ENCODE results near the gene CDH3. TPM values are rescaled to one million over a fixed set of nuclear protein-coding genes. Genes with fewer than 3 reads are reported as not detected.

The CDH3 gene
- total and polyA plus RNA-seq, 2 donors (not counting 1 experiment from before 2014, with no cell fraction given), result 0.17 to 0.24 TPM

DNA sequence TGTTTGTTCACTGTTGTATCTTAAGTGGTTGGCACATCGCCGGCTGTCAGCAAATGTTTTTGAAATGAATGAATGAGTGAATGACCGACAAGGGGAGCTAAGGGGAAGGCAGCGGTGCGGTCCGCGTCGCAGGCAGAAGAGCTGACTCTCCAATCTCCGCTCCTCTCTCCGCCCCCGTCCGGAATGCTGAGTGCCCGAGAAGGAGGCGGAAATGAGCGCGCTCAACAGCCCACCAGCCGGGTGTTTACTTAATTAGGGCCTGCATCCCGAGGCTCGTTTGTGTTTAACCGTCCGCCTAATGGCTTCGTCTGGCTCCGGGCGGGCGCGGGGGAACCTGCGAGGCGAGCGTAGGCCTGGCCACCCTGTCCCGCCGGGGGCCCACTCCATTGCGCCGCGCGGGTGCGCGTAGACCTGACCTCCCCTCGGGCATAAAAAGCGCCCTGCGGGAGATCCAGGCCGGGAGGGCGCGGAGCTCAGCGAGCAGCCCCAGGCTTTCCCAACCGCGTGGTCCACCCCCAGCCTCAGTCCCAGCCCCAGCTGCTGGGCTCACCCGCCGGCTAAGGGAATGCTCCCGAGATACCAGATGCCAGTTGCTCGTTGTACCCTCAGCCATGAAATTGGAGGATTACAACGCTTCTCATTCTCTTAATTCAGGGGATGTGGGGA is 2.5 kb upstream of the CDH3 start:
- no peak overlapping the region for H3K4me3 ChIP-seq (ENCODE audit: control extremely low read depth in 1 of 5, extremely low read depth in 1 of 5, insufficient read depth in 1 of 5, low read depth in 2 of 5, low read length in 4 of 5)
- Mint-ChIP-seq H3K9me3 (ENCODE audit: insufficient read depth) (no peaks in the 10 kb centered on the region), H3K27me3 (peaks cover 39% of the 10 kb centered on the region), H3K4me1 (peaks cover 14% of the 10 kb centered on the region), H3K4me3 (no peak overlapping the region), H3K27ac (no peak overlapping the region)
- no peak overlapping the region for H3K9ac ChIP-seq (ENCODE audit: low read length)
- DNase-seq (no peak), ATAC-seq (ENCODE audit: low read depth) (no peak)
- H2AFZ ChIP-seq (ENCODE audit: insufficient read depth, low read depth, low read length, poor library complexity, severe bottlenecking), result no peak overlapping the region
- H3K9me3 ChIP-seq (ENCODE audit: control extremely low read depth in 1 of 3, control insufficient read depth in 2 of 3, insufficient read depth in 1 of 3, low read length in 2 of 3), result peaks cover 0 to 14% (median 0%) of the 10 kb centered on the region in 3 donors
- POLR2A ChIA-PET, result no interaction called here
- intact Hi-C loops (cut with micrococcal nuclease), result no loop called here
- H4K20me1 ChIP-seq (ENCODE audit: control insufficient read depth, insufficient read depth, low read length, poor library complexity, severe bottlenecking), result no peaks in the 10 kb centered on the region
- 7% methylated on average over 51 of the region's 51 CpGs for WGBS (ENCODE audit: insufficient coverage)
- peaks cover 0 to 62% (median 26%) of the 10 kb centered on the region in 4 experiments for H3K27me3 ChIP-seq (replicated peaks in 1 of 4; ENCODE audit: control extremely low read depth in 1 of 4, control insufficient read depth in 3 of 4, insufficient read depth in 4 of 4, low read length in 3 of 4)
- CTCF ChIA-PET, result no interaction called here
- no peaks in the 10 kb centered on the region for H3K36me3 ChIP-seq (replicated peaks in 1 of 2; ENCODE audit: control extremely low read depth in 1 of 2, control insufficient read depth in 1 of 2, extremely low read depth in 1 of 2, insufficient read depth in 2 of 2, low read length in 1 of 2)
- H3K27ac ChIP-seq (ENCODE audit: low read length in 2 of 2), result no peak overlapping the region
- H3K79me2 ChIP-seq (ENCODE audit: control insufficient read depth, insufficient read depth, low read length), result no peaks in the 10 kb centered on the region
- TF ChIP-seq, protein P1, sequence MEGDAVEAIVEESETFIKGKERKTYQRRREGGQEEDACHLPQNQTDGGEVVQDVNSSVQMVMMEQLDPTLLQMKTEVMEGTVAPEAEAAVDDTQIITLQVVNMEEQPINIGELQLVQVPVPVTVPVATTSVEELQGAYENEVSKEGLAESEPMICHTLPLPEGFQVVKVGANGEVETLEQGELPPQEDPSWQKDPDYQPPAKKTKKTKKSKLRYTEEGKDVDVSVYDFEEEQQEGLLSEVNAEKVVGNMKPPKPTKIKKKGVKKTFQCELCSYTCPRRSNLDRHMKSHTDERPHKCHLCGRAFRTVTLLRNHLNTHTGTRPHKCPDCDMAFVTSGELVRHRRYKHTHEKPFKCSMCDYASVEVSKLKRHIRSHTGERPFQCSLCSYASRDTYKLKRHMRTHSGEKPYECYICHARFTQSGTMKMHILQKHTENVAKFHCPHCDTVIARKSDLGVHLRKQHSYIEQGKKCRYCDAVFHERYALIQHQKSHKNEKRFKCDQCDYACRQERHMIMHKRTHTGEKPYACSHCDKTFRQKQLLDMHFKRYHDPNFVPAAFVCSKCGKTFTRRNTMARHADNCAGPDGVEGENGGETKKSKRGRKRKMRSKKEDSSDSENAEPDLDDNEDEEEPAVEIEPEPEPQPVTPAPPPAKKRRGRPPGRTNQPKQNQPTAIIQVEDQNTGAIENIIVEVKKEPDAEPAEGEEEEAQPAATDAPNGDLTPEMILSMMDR (IDR thresholded peaks at IDR 0.05), result no peak
- TF ChIP-seq EZH2 (IDR thresholded peaks at IDR 0.05; ENCODE audit: borderline replicate concordance, insufficient read depth, low read depth, low read length, poor library complexity, severe bottlenecking), result no peak
- H3K4me1 ChIP-seq (ENCODE audit: control insufficient read depth in 2 of 2, insufficient read depth in 2 of 2, low read length in 2 of 2), result peaks cover 21 to 25% of the 10 kb centered on the region in 2 donors
- H3K4me2 ChIP-seq (replicated peaks; ENCODE audit: low read depth, low read length, poor library complexity, severe bottlenecking), result no peak overlapping the region

DNA sequence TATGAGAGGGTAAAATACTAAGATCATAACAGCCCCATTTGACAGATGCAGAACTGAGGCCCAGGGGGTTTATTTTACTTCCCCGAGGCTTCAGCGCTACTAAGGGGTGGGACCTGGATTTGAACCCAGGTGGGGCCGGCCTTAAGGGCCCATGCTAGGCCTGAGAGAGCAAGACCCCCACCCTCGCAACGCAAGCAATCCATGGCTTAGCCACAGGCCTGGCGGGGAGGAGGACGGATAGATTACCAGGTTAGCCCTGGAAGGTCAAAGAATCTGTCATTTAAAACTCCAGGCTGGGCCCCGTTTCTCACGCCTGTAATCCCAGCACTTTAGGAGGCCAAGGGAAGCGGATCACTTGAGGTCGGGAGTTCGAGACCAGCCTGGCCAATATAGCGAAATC is 1.9 kb upstream of the CDH3 start:
- H3K4me3 Mint-ChIP-seq, result no peak overlapping the region
- Histone ChIP-seq H3K4me2 (replicated peaks; ENCODE audit: low read depth, low read length, poor library complexity, severe bottlenecking) (no peak overlapping the region), H3K36me3 (replicated peaks in 1 of 2; ENCODE audit: control extremely low read depth in 1 of 2, control insufficient read depth in 1 of 2, extremely low read depth in 1 of 2, insufficient read depth in 2 of 2, low read length in 1 of 2) (no peaks in the 10 kb centered on the region), H3K9ac (ENCODE audit: low read length) (no peak overlapping the region), H3K4me1 (ENCODE audit: control insufficient read depth in 2 of 2, insufficient read depth in 2 of 2, low read length in 2 of 2) (peaks cover 21 to 25% of the 10 kb centered on the region in 2 donors), H2AFZ (ENCODE audit: insufficient read depth, low read depth, low read length, poor library complexity, severe bottlenecking) (no peak overlapping the region), H3K79me2 (ENCODE audit: control insufficient read depth, insufficient read depth, low read length) (no peaks in the 10 kb centered on the region), H3K27me3 (replicated peaks in 1 of 4; ENCODE audit: control extremely low read depth in 1 of 4, control insufficient read depth in 3 of 4, insufficient read depth in 4 of 4, low read length in 3 of 4) (peaks cover 0 to 68% (median 29%) of the 10 kb centered on the region in 4 experiments), H4K20me1 (ENCODE audit: control insufficient read depth, insufficient read depth, low read length, poor library complexity, severe bottlenecking) (no peaks in the 10 kb centered on the region), H3K9me3 (ENCODE audit: control extremely low read depth in 1 of 3, control insufficient read depth in 2 of 3, insufficient read depth in 1 of 3, low read length in 2 of 3) (peaks cover 0 to 14% (median 0%) of the 10 kb centered on the region in 3 donors), H3K4me3 (ENCODE audit: control extremely low read depth in 1 of 5, extremely low read depth in 1 of 5, insufficient read depth in 1 of 5, low read depth in 2 of 5, low read length in 4 of 5) (no peak overlapping the region), H3K27ac (ENCODE audit: low read length in 2 of 2) (no peak overlapping the region)
- no peak overlapping the region for H3K27ac Mint-ChIP-seq
- H3K9me3 Mint-ChIP-seq (ENCODE audit: insufficient read depth), result no peaks in the 10 kb centered on the region
- ATAC-seq (ENCODE audit: low read depth), result no peak
- CTCF ChIA-PET, result no interaction called here
- POLR2A ChIA-PET, result no interaction called here
- peaks cover 45% of the 10 kb centered on the region for H3K27me3 Mint-ChIP-seq
- H3K4me1 Mint-ChIP-seq, result peaks cover 14% of the 10 kb centered on the region
- intact Hi-C loops (cut with micrococcal nuclease), result no loop called here
- WGBS (ENCODE audit: insufficient coverage), result 77% methylated on average over 10 of the region's 13 CpGs
- DNase-seq, result no peak
- TF ChIP-seq, protein P1 (IDR thresholded peaks at IDR 0.05), result no peak
- no peak for TF ChIP-seq EZH2 (IDR thresholded peaks at IDR 0.05; ENCODE audit: borderline replicate concordance, insufficient read depth, low read depth, low read length, poor library complexity, severe bottlenecking)
